Stimulated activated CD4-positive, alpha-beta T cell treated with anti-CD3 and anti-CD28 coated beads, Interleukin-2, amount 100 ng/mL, for 48 hours (primary cell): ENCODE data around the gene MAGT1.
"Not testable (repeated sequence)": the region's sequence is repeated elsewhere in the genome, so short reads cannot be mapped to it uniquely, and the experiment has no call there.

ENCODE experiments used
- DNase-seq, 2 donors: peaks; one replicate each; pipeline ENCODE4 v3.0.0-alpha.2; 2020

The MAGT1 gene

DNA sequence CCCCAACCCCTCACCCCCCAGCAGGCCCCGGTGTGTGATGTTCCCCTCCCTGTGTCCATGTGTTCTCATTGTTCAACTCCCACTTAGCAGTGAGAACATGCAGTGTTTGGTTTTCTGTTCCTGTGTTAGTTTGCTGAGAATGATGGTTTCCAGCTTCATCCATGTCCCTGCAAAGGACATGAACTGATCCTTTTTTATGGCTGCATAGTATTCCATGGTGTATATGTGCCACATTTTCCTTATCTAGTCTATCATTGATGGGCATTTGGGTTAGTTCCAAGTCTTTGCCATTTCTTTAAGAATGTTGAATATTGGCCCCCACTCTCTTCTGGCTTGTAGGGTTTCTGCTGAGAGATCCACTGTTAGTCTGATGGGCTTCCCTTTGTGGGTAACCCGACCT, 73.2 kb downstream of the MAGT1 start:
- not testable (repeated sequence) for DNase-seq

DNA sequence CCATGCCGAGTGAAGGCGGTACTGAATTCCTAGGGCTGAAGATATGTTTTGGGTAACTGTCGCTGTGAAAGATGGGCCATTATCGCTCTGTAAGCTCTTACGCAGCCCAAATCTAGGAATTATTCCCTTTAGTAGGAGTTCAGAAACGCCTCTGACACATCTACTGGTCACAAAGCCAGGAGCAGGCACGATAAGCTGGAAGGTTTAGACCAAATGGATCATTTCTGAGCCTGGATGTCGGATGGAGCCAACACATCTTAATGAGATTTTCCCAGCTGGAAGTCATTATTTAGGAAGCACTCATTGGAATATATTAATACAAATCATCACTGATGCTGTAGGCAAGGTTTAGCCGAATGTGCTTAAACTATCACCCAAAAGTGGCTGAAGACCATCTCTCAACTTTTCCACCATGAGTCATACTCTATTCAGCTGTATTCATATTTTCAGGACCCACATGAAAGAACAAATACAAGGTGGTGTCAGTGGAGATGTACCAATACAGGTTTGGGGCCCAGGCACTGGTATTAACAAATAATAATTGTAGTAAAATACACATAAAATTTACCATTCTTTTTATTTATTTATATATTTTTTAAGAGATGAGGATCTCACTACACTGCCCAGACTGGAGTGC, 75.0 kb downstream of the MAGT1 start:
- DNase-seq = no peak

DNA sequence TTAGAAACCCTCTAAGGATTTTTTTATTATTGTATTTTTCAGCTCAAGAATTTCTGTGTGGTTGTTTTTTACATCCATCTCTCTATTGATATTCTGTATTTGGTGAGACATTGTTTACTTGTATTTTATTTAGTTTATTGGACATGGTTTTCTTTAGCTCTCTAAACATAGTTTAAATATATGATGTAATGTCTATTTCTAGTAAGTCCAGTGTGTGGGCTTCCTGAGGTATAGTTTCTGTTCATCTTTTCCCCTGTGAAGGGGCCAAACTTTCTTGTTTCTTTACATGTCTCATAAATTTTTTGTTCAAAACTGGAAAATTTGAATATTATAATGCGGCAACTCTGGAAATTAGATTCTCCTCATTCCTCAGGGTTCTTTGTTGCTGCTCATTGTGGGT, 81.0 kb downstream of the MAGT1 start:
- DNase-seq = no peak

DNA sequence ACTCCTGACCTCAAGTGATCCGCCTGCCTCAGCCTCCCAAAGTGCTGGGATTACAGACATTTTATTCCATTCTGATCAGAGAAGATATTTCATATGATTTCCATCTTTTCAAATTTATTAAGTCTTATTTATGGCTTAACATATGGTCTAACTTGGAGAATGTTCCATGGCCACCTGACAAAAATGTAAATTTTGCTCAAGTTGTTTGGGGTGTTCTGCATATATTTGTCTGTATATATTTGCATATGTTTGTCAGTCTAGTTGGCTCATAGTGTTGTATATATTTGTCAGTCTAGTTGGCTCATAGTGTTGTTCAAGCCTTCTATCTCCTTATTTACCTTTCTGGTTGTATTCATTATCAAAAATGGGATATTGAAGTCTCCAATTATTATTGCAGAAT, 93.0 kb downstream of the MAGT1 start:
- no peak for DNase-seq

DNA sequence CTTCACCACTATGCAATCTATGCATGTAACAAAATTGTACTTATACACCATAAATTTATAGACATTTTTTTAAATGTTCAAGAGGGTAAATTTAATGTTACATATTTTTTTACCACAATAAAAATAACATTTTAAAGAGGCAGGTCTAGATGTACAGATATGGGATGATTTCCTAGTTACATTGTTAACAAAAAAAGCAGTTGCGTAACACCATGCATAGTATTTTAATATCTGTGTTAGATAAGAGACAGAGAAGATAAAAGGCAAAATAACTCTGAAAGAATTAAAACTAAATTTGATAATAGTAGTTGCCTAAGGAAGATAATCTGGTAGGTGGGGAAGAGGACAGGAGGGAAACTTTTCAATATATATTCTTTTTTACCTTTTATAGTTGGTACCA, 100.1 kb downstream of the MAGT1 start:
- DNase-seq = no peak

DNA sequence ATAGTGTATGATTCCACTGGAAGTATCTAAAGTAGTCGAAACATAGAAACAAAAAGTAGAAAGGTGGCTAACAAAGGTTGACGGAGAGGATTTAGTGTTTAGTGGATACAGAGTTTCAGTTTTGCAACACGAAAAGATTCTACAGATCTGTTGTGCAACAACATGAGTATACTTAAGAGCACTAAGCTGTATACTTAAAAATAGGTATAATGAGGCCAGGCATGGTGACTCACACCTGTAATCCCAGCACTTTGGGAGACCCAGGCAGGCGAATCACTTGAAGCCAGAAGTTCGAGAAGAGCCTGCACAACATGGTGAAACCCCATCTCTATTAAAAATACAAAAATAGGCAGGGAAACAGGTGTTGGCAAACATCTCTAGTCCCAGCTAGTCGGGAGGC, 101.3 kb downstream of the MAGT1 start:
- DNase-seq = no peak

DNA sequence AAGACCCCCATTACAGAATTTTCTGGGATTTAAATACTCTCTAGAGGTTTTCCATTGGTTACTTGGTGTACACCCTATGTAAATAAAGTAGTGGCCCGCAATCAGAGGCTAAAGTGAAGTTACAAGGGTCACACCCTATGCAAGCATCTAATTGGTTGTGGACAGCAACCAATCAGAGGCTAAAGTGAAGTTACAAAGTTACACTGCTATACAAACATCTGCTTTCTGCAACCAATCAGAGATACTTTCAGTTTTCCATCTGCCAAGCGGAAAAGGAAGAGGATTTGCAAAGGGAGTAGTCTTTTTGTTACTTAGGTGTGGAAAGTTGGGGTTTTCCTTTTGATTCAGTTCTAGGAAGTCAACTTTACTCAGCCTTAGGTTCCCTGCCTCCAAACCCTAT, 107.2 kb downstream of the MAGT1 start:
- DNase-seq = no peak

DNA sequence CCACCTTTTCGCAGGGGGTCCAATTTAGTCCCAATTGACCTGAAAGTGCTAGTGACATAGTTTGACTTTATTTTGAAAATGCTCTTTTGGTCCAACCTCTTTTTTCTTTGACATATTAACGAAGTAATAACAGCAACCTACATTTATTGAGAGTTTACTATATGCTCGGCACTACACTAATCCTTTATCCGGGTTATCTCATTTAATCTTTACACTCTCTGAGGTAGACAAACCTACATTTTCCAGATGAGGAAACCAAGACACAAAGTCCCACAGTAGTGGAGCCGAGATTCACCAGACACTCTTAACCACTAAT, 108.9 kb downstream of the MAGT1 start:
- no peak for DNase-seq

DNA sequence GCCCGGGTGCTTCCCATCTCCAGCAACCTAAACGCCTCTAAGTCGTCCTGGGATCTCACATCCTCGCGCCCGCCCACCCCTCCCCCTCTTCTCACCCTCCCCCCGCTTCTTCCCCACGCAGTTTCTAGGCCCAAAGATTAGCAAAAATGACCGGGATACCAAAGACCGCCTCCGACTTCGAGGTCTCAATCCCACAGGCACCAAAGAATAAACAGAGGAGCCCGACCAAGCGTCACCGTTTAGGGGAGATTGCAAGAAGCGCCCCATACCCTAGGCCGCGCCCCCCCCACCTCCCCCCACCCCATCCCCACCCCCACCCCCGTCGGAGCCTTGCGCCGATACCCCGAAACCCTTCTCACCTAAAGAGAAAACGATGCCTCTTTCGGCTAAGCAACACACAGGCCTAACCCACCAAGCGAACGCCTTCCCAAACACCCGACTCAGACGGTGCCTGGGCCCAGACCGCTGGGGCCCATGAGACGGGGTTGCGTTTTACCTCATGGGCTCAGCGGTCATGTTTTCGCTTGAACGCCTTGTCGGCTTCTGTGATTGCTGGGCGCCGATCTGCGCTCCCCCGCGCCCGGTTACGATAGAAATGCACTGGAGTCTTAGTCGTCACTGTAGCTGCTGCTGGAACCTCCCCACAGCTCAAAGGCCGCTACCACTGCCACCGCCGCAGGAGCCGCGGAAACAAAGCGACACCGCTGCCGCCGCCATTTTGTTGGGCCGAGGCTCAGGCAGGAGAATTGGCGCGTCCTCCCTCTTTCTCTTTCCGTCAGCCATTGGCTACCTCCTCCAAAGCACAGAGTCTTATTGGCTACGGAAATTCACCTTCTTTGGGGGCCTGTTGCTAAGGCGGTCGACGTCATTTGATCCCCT, 109.5 kb downstream of the MAGT1 start, which contains the start of gene ATRX:
TSS of gene ATRX (minus strand) at position 731 of the 879 bp plus-strand sequence. CDS start at position 516, 215 bp downstream.
- DNase-seq = peak; percentile 52 to 56

DNA sequence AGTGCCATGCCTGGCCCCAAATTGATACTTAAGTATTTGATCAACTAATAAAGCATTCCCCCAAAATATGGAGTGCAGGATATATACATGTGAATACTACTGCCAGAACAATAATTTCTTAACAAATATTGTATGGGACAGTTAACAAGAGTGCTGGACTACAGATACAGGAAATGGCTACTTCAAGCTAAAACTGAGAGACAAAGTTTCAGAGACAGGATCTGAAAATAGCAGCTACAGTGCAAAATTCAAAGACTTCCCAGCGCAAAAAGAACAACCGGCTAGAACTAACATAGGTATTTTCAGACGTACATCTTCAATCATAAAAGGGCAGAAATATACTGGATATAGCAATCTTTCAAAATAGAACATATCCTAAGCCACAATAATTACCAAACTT, 115.5 kb downstream of the MAGT1 start:
- DNase-seq = no peak

DNA sequence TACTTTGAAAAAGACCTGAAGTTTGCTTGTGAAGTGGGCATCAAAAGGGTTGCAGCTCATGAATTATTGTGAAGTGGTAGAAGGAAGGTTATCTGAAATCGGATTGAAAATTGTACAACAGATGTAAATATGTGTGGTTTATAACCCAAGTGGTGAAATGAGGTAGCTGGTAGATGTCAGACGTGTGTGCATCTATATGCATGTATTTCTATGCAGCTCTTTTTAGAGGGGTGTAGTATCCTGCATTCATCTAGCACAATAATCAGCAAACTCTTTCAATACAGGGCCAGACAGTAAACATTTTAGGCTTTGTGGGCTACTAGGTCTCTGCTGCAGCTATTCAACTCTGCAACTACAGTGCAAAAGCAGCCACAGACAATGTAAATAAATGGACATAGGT, 118.6 kb downstream of the MAGT1 start:
- no peak for DNase-seq
